WTC11 (cell line): Measurements from ENCODE around the gene SMARCA2. TPM values are rescaled to one million over a fixed set of nuclear protein-coding genes. Genes with fewer than 3 reads are reported as not detected.

ENCODE experiments used
- ATAC-seq: fragments of 200-7000 bp; cut with Tn5 transposase; 2 replicates; pipeline ENCODE4 v1.10.0; 2021; ENCODE audit warnings: mild to moderate bottlenecking, moderate library complexity
- CTCF ChIA-PET: fragments of 300-600 bp; sonication (Branson Sonifier 250); formaldehyde crosslinking; loops from one replicate; lab custom pipeline; 2021; ENCODE audit warnings: antibody characterized with exemption; lab: Charles Lee
- POLR2A ChIA-PET: fragments of 350-600 bp; sonication (Branson Sonifier 250); formaldehyde crosslinking; loops from one replicate; lab custom pipeline; 2021; ENCODE audit warnings: antibody characterized with exemption; lab: Charles Lee
- DNase-seq: peaks from one replicate; pipeline ENCODE4 v3.0.0; 2021; ENCODE audit warnings: low spot score
- H3K27ac Mint-ChIP-seq: 2 replicates; pipeline ENCODE4 v1.8.0; 2021; ENCODE audit warnings: mixed read lengths
- H3K27me3 Mint-ChIP-seq: 2 replicates; pipeline ENCODE4 v1.8.0; 2021; ENCODE audit warnings: low read depth, mild to moderate bottlenecking, moderate library complexity, mixed read lengths
- H3K36me3 Mint-ChIP-seq: 2 replicates; pipeline ENCODE4 v1.8.0; 2021; ENCODE audit warnings: mixed read lengths
- H3K4me1 Mint-ChIP-seq: 2 replicates; pipeline ENCODE4 v1.8.0; 2022; ENCODE audit warnings: mixed read lengths
- H3K4me3 Mint-ChIP-seq: 2 replicates; pipeline ENCODE4 v1.8.0; 2021; ENCODE audit warnings: mild to moderate bottlenecking, moderate library complexity, mixed read lengths
- H3K9me3 Mint-ChIP-seq: 2 replicates; pipeline ENCODE4 v1.8.0; 2021; ENCODE audit warnings: mixed read lengths
- CREM ChIP-seq: sonication (generic); formaldehyde crosslinking; IDR thresholded peaks from 2 replicates; pipeline ENCODE4 v1.8.1; 2022; ENCODE audit warnings: mild to moderate bottlenecking, missing genetic modification reagents, moderate library complexity
- ESRRA ChIP-seq: sonication (generic); formaldehyde crosslinking; IDR thresholded peaks from 2 replicates; pipeline ENCODE4 v1.8.1; 2022; ENCODE audit warnings: mild to moderate bottlenecking, missing genetic modification reagents, borderline replicate concordance
- GRHL2 ChIP-seq: fragments of 250-450 bp; sonication (Bioruptor Pico); IDR thresholded peaks from 2 replicates; pipeline ENCODE4 v1.8.0; 2022; ENCODE audit warnings: mild to moderate bottlenecking, moderate library complexity; ENCODE audit not compliant: insufficient replicate concordance, severe bottlenecking
- HMGA2 ChIP-seq: fragments of 250-450 bp; sonication (Bioruptor Pico); IDR thresholded peaks from 2 replicates; pipeline ENCODE4 v1.4.0; 2021; ENCODE audit warnings: mild to moderate bottlenecking, moderate library complexity
- JUN ChIP-seq: sonication (generic); formaldehyde crosslinking; IDR thresholded peaks from 2 replicates; pipeline ENCODE4 v1.8.0; 2023; ENCODE audit warnings: mild to moderate bottlenecking, missing genetic modification reagents
- NFE2L1 ChIP-seq: sonication (generic); formaldehyde crosslinking; IDR thresholded peaks from 2 replicates; pipeline ENCODE4 v1.8.1; 2023; ENCODE audit warnings: missing genetic modification reagents
- NR2C2 ChIP-seq: sonication (generic); formaldehyde crosslinking; IDR thresholded peaks from 2 replicates; pipeline ENCODE4 v1.8.0; 2022; ENCODE audit warnings: mild to moderate bottlenecking, missing genetic modification reagents
- RELA ChIP-seq: sonication (generic); formaldehyde crosslinking; IDR thresholded peaks from 2 replicates; pipeline ENCODE4 v1.8.1; 2022; ENCODE audit warnings: missing genetic modification reagents, mild to moderate bottlenecking, borderline replicate concordance
- TEAD4 ChIP-seq: sonication (generic); formaldehyde crosslinking; IDR thresholded peaks from 2 replicates; pipeline ENCODE4 v1.8.0; 2022; ENCODE audit warnings: mild to moderate bottlenecking, missing genetic modification reagents
- ZBTB21 ChIP-seq: sonication (generic); formaldehyde crosslinking; IDR thresholded peaks from 2 replicates; pipeline ENCODE4 v1.8.1; 2023; ENCODE audit warnings: mild to moderate bottlenecking, missing genetic modification reagents, borderline replicate concordance
- ZNF138 ChIP-seq: sonication (generic); formaldehyde crosslinking; conservative IDR thresholded peaks from 2 replicates; pipeline ENCODE4 v1.8.1; 2022; ENCODE audit warnings: mild to moderate bottlenecking, moderate library complexity, missing genetic modification reagents
- ZNF423 ChIP-seq: fragments of 250-450 bp; sonication (Bioruptor Pico); IDR thresholded peaks from 2 replicates; pipeline ENCODE4 v2.1.2; 2022; ENCODE audit warnings: mild to moderate bottlenecking, moderate library complexity
- total RNA-seq: library from RNA; stranded (reverse); gene quantifications from 3 replicates; pipeline ENCODE4 v1.2.3, GENCODE V29; 2021
- TF ChIP-seq, protein P1 (sequence below): sonication (generic); formaldehyde crosslinking; IDR thresholded peaks from 2 replicates; pipeline ENCODE4 v1.8.1; 2022; ENCODE audit warnings: mild to moderate bottlenecking, moderate library complexity, missing genetic modification reagents
- TF ChIP-seq, protein P2 (sequence below): fragments of 200-600 bp; IDR thresholded peaks from 2 replicates; pipeline ENCODE4 v1.8.0; 2022; ENCODE audit warnings: antibody characterized with exemption
- TF ChIP-seq, protein P3 (sequence below): fragments of 250-450 bp; sonication (Bioruptor Pico); IDR thresholded peaks from 2 replicates; pipeline ENCODE4 v1.8.0; 2021; ENCODE audit warnings: mild to moderate bottlenecking
- TF ChIP-seq, protein P4 (sequence below): sonication (generic); formaldehyde crosslinking; IDR thresholded peaks from 2 replicates; pipeline ENCODE4 v1.8.0; 2022; ENCODE audit warnings: mild to moderate bottlenecking, missing genetic modification reagents
- TF ChIP-seq, protein P5 (sequence below): sonication (generic); formaldehyde crosslinking; IDR thresholded peaks from 2 replicates; pipeline ENCODE4 v1.8.0; 2022; ENCODE audit warnings: mild to moderate bottlenecking, missing genetic modification reagents
- TF ChIP-seq, protein P6 (sequence below): sonication (generic); formaldehyde crosslinking; IDR thresholded peaks from 2 replicates; pipeline ENCODE4 v1.8.0; 2023; ENCODE audit warnings: missing genetic modification reagents

SMARCA2 gene
- total RNA-seq, 1 experiment from 2014 or later = 20.3 TPM

DNA sequence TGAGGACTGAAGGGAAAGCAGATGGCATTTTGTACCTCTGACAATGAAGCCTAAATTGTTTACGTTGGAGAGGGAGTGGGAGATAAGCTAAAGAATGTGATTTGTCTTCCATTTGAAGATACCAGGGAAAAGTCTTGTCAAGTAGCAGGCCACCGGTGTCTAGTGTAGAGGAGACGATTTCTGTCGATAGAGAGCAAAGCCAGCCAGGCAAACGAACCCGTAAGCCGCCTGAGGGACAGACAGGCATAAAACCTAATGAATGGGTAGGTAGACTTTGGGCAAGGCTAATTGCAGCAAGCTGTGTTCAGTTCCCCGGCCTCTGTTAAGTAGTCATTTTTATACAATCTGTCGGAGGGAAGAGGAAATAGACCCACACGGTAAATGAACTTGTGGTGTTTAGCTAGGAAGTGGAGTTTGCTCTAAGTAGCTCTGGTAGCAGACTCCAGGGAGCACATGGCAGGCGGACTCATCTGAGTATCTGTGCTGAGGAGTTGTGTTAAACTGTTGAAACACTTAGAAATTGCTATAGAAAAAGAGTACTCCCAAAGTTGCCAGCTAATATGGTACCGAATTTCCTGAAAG is 28.8 kb downstream of the SMARCA2 start:
- Mint-ChIP-seq H3K4me1 (peaks cover 11% of the 10 kb centered on the region), H3K9me3 (no peaks in the 10 kb centered on the region), H3K36me3 (no peaks in the 10 kb centered on the region), H3K27ac (no peak overlapping the region), H3K4me3 (no peak overlapping the region)
- ChIA-PET POLR2A (no interaction called here), CTCF (no interaction called here)
- ATAC-seq = no peak
- TF ChIP-seq NR2C2 (CRISPR knock-in tag) (no peak), HMGA2 (no peak), CREM (CRISPR knock-in tag) (no peak), ZNF138 (CRISPR knock-in tag) (no peak), JUN (CRISPR knock-in tag) (no peak), ZBTB21 (no peak), GRHL2 (CRISPR knock-in tag) (no peak), ESRRA (CRISPR knock-in tag) (no peak), TEAD4 (no peak), NFE2L1 (CRISPR knock-in tag) (no peak), RELA (CRISPR knock-in tag) (no peak), ZNF423 (CRISPR knock-in tag) (no peak)
- TF ChIP-seq, protein P1, sequence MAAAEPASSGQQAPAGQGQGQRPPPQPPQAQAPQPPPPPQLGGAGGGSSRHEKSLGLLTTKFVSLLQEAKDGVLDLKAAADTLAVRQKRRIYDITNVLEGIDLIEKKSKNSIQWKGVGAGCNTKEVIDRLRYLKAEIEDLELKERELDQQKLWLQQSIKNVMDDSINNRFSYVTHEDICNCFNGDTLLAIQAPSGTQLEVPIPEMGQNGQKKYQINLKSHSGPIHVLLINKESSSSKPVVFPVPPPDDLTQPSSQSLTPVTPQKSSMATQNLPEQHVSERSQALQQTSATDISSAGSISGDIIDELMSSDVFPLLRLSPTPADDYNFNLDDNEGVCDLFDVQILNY (CRISPR knock-in tag) = no peak
- TF ChIP-seq, protein P2, sequence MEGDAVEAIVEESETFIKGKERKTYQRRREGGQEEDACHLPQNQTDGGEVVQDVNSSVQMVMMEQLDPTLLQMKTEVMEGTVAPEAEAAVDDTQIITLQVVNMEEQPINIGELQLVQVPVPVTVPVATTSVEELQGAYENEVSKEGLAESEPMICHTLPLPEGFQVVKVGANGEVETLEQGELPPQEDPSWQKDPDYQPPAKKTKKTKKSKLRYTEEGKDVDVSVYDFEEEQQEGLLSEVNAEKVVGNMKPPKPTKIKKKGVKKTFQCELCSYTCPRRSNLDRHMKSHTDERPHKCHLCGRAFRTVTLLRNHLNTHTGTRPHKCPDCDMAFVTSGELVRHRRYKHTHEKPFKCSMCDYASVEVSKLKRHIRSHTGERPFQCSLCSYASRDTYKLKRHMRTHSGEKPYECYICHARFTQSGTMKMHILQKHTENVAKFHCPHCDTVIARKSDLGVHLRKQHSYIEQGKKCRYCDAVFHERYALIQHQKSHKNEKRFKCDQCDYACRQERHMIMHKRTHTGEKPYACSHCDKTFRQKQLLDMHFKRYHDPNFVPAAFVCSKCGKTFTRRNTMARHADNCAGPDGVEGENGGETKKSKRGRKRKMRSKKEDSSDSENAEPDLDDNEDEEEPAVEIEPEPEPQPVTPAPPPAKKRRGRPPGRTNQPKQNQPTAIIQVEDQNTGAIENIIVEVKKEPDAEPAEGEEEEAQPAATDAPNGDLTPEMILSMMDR = no peak
- TF ChIP-seq, protein P3, sequence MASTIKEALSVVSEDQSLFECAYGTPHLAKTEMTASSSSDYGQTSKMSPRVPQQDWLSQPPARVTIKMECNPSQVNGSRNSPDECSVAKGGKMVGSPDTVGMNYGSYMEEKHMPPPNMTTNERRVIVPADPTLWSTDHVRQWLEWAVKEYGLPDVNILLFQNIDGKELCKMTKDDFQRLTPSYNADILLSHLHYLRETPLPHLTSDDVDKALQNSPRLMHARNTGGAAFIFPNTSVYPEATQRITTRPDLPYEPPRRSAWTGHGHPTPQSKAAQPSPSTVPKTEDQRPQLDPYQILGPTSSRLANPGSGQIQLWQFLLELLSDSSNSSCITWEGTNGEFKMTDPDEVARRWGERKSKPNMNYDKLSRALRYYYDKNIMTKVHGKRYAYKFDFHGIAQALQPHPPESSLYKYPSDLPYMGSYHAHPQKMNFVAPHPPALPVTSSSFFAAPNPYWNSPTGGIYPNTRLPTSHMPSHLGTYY (CRISPR knock-in tag) = no peak
- TF ChIP-seq, protein P4, sequence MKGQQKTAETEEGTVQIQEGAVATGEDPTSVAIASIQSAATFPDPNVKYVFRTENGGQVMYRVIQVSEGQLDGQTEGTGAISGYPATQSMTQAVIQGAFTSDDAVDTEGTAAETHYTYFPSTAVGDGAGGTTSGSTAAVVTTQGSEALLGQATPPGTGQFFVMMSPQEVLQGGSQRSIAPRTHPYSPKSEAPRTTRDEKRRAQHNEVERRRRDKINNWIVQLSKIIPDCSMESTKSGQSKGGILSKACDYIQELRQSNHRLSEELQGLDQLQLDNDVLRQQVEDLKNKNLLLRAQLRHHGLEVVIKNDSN = no peak
- TF ChIP-seq, protein P5, sequence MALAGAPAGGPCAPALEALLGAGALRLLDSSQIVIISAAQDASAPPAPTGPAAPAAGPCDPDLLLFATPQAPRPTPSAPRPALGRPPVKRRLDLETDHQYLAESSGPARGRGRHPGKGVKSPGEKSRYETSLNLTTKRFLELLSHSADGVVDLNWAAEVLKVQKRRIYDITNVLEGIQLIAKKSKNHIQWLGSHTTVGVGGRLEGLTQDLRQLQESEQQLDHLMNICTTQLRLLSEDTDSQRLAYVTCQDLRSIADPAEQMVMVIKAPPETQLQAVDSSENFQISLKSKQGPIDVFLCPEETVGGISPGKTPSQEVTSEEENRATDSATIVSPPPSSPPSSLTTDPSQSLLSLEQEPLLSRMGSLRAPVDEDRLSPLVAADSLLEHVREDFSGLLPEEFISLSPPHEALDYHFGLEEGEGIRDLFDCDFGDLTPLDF = no peak
- TF ChIP-seq, protein P6, sequence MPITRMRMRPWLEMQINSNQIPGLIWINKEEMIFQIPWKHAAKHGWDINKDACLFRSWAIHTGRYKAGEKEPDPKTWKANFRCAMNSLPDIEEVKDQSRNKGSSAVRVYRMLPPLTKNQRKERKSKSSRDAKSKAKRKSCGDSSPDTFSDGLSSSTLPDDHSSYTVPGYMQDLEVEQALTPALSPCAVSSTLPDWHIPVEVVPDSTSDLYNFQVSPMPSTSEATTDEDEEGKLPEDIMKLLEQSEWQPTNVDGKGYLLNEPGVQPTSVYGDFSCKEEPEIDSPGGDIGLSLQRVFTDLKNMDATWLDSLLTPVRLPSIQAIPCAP (CRISPR knock-in tag) = no peak
- TF ChIP-seq, all 79 proteins: peak for 0
- DNase-seq = no peak
- peaks cover 32% of the 10 kb centered on the region for H3K27me3 Mint-ChIP-seq

DNA sequence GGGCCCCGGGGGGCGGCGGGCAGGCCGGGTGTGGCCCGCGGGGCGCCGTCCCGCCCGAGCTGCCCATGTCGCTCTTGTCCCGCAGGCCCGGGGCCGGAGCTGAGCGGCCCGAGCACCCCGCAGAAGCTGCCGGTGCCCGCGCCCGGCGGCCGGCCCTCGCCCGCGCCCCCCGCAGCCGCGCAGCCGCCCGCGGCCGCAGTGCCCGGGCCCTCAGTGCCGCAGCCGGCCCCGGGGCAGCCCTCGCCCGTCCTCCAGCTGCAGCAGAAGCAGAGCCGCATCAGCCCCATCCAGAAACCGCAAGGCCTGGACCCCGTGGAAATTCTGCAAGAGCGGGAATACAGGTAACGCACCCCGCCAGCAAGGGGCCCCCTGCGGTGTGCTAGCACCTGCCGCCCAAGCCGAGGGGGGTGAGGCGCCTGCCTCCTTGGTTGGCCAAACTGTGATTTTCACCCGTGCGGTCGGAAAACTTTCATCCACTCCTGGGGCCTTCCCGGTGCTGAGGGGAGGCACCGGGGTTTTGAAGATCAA is 32.1 kb downstream of the SMARCA2 start:
- TF ChIP-seq, protein P2 = no peak
- peak; percentile 14; the same call in 1 of the 2 replicates for TF ChIP-seq ZNF423 (CRISPR knock-in tag)
- ATAC-seq (peak; percentile 61), DNase-seq (peak; percentile 23)
- Mint-ChIP-seq H3K4me3 (peak overlapping the region; percentile 67), H3K4me1 (peaks cover 18% of the 10 kb centered on the region), H3K27me3 (peaks cover 32% of the 10 kb centered on the region), H3K27ac (no peak overlapping the region), H3K9me3 (no peaks in the 10 kb centered on the region), H3K36me3 (no peaks in the 10 kb centered on the region)
- POLR2A ChIA-PET = interaction anchor here (0.6 kb wide), 1 partner anchor 17 kb away, joined by 3 read pairs; no protein-coding TSS in a partner anchor
- CTCF ChIA-PET = no interaction called here
